Panc1 (cell line): ENCODE measurements around the gene TRAPPC14. TPM values are rescaled to one million over a fixed set of nuclear protein-coding genes. Genes with fewer than 3 reads are reported as not detected.

Experiments used
- ATAC-seq: fragments of 200-7000 bp; cut with Tn5 transposase; 2 replicates; pipeline ENCODE4 v1.9.1; 2020; ENCODE audit warnings: mild to moderate bottlenecking, moderate library complexity
- BruUV-seq: library from RNA; stranded (reverse); fragments of 400-500 nt; replicated peaks from 2 replicates; lab custom pipeline; 2021; lab: Mats Ljungman, UMichigan
- CTCF ChIA-PET: fragments of 300-600 bp; sonication (Branson Sonifier 250); formaldehyde crosslinking; loops from one replicate; lab custom pipeline; 2022; ENCODE audit warnings: antibody characterized with exemption; lab: Charles Lee
- POLR2A ChIA-PET: fragments of 300-600 bp; sonication (Branson Sonifier 250); formaldehyde crosslinking; loops from one replicate; lab custom pipeline; 2022; ENCODE audit warnings: antibody characterized with exemption; lab: Charles Lee
- DNase-seq: peaks from one replicate; pipeline ENCODE4 v3.0.0-alpha.2; 2010; ENCODE audit warnings: low read depth, low spot score
- H3K27ac ChIP-seq: 2 replicates; pipeline ENCODE4 v1.5.1; 2011; ENCODE audit warnings: mild to moderate bottlenecking, low read length, inconsistent platforms
- H3K27me3 ChIP-seq: fragments of 200-500 bp; sonication (Bioruptor generic); 2 replicates; pipeline ENCODE4 v1.6.0; 2014; ENCODE audit warnings: low read length, inconsistent platforms; ENCODE audit not compliant: control insufficient read depth, insufficient read depth
- H3K36me3 ChIP-seq: fragments of 200-500 bp; sonication (Bioruptor generic); 2 replicates; pipeline ENCODE4 v1.5.1; 2014; ENCODE audit warnings: inconsistent platforms, mild to moderate bottlenecking, low read length, moderate library complexity; ENCODE audit not compliant: control insufficient read depth, insufficient read depth
- H3K4me1 ChIP-seq: 2 replicates; pipeline ENCODE4 v1.5.1; 2011; ENCODE audit warnings: inconsistent platforms, mild to moderate bottlenecking, low read length, moderate library complexity; ENCODE audit not compliant: control insufficient read depth, insufficient read depth
- H3K4me3 ChIP-seq, 2 experiments: 2 replicates each; pipeline ENCODE4 v1.5.1; 2011 to 2012; ENCODE audit warnings: low read depth in 2 of 2, low read length in 2 of 2, mild to moderate bottlenecking in 2 of 2, inconsistent platforms in 1 of 2, moderate library complexity in 1 of 2
- H3K9me3 ChIP-seq: fragments of 200-500 bp; sonication (Bioruptor generic); 2 replicates; pipeline ENCODE4 v1.5.1; 2014; ENCODE audit warnings: low read depth, mild to moderate bottlenecking, inconsistent platforms, low read length, moderate library complexity; ENCODE audit not compliant: control insufficient read depth, insufficient read depth
- POLR2AphosphoS5 ChIP-seq: IDR thresholded peaks from 2 replicates; pipeline ENCODE4 v1.6.1; 2012; ENCODE audit warnings: mild to moderate bottlenecking, low read depth, low read length, moderate library complexity
- SIN3A ChIP-seq: IDR thresholded peaks from 2 replicates; pipeline ENCODE4 v1.6.1; 2012; ENCODE audit warnings: low read depth, mild to moderate bottlenecking, low read length, moderate library complexity, borderline replicate concordance; ENCODE audit not compliant: insufficient read depth
- TCF7L2 ChIP-seq: IDR thresholded peaks from 2 replicates; pipeline ENCODE4 v1.6.1; 2011; ENCODE audit warnings: mild to moderate bottlenecking, low read depth, low read length, inconsistent platforms
- in situ Hi-C: cut with HindIII; loops from 2 replicates; pipeline ENCODE4 v1.10.0; 2016; ENCODE audit warnings: low sequenced_read_pairs, low pct_unique_long_range_greater_than_20kb
- intact Hi-C: fragments of 100-400 bp; cut with micrococcal nuclease; formaldehyde crosslinking; loops from one replicate; pipeline ENCODE4 v1.10.0; 2022; ENCODE audit not compliant: unreplicated experiment
- total RNA-seq: library from RNA; stranded (reverse); gene quantifications from one replicate; pipeline ENCODE4 v1.2.1, GENCODE V29; 2021; ENCODE audit not compliant: unreplicated experiment
- TF ChIP-seq, protein P1 (sequence below), 2 experiments: IDR thresholded peaks; 2 replicates each; pipeline ENCODE4 v1.6.1; 2011 to 2012; ENCODE audit warnings: low read depth in 2 of 2, control low read depth in 1 of 2, low read length in 1 of 2, mild to moderate bottlenecking in 1 of 2, moderate library complexity in 1 of 2; ENCODE audit not compliant: insufficient read depth in 1 of 2
- TF ChIP-seq, protein P2 (sequence below): fragments of 450-650 bp; IDR thresholded peaks from 2 replicates; pipeline ENCODE4 v1.5.1; 2017; ENCODE audit warnings: mild to moderate bottlenecking

TRAPPC14 gene
- total RNA-seq, 1 experiment from 2014 or later, result 33.2 TPM

DNA sequence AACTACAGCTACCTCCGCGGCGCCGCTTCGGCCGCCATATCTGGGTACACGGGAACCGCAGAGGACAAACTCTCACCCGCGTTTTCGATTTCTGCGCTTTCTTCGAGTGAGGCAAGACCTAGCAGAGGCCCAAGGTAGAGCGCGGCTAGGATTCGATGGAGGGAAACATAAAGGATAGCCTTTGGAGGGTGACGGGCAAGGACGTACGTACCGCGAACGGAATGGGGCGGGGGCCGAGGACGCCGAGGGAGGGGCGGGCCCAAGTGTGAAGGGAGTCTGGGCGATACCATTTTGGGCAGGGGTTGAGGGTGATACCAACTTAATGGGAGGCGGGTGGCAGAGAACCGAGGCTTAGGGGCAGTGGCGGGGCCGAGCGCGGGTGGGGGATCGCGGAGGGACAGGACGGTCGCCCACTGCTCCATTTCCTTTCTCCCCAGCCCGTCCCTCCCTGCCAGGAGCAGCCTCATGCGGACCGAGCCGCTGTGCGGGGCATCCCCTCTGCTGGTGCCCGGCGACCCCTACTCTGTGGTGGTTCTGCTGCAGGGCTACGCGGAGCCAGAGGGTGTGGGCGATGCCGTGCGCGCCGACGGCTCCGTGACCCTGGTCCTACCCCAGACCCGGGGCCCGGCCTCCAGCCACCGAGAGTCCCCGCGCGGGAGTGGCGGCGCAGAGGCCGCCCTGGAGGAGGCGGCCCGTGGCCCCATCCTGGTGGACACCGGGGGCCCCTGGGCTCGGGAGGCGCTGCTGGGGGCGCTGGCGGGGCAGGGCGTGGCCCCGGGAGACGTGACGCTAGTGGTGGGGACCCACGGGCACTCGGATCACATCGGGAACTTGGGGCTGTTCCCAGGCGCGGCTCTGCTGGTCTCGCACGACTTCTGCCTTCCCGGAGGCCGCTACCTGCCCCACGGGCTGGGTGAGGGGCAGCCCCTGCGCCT lies 31.3 kb downstream of the TRAPPC14 start, which contains the start of gene MBLAC1:
MBLAC1 (plus strand) TSS at position 37 of the 935 bp plus-strand sequence; CDS start at position 466, 429 bp downstream.
- TF ChIP-seq SIN3A (0 out of 2 replicates have a peak, but pooled peaks have one; percentile 37), POLR2AphosphoS5 (peak; percentile 91)
- TF ChIP-seq, protein P1, sequence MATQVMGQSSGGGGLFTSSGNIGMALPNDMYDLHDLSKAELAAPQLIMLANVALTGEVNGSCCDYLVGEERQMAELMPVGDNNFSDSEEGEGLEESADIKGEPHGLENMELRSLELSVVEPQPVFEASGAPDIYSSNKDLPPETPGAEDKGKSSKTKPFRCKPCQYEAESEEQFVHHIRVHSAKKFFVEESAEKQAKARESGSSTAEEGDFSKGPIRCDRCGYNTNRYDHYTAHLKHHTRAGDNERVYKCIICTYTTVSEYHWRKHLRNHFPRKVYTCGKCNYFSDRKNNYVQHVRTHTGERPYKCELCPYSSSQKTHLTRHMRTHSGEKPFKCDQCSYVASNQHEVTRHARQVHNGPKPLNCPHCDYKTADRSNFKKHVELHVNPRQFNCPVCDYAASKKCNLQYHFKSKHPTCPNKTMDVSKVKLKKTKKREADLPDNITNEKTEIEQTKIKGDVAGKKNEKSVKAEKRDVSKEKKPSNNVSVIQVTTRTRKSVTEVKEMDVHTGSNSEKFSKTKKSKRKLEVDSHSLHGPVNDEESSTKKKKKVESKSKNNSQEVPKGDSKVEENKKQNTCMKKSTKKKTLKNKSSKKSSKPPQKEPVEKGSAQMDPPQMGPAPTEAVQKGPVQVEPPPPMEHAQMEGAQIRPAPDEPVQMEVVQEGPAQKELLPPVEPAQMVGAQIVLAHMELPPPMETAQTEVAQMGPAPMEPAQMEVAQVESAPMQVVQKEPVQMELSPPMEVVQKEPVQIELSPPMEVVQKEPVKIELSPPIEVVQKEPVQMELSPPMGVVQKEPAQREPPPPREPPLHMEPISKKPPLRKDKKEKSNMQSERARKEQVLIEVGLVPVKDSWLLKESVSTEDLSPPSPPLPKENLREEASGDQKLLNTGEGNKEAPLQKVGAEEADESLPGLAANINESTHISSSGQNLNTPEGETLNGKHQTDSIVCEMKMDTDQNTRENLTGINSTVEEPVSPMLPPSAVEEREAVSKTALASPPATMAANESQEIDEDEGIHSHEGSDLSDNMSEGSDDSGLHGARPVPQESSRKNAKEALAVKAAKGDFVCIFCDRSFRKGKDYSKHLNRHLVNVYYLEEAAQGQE (IDR thresholded peaks at IDR 0.05; ENCODE audit: insufficient read depth in 1 of 2, low read depth in 2 of 2, low read length in 1 of 2), result no peak
- Histone ChIP-seq H3K27ac (peak within 1 kb of the TSS; percentile 97), H3K36me3 (peaks cover 2% of the 10 kb centered on the region; the same call in 1 of the 2 replicates), H3K4me1 (peaks cover 22% of the 10 kb centered on the region), H3K4me3 (peak within 1 kb of the TSS; percentile 82 to 98), H3K27me3 (no peaks in the 10 kb centered on the region), H3K9me3 (no peaks in the 10 kb centered on the region)
- intact Hi-C loops, result no loop called here
- DNase-seq (peak; percentile 75), ATAC-seq (peak; percentile 82)
- in situ Hi-C loops, result no loop called here
- CTCF ChIA-PET, result interaction anchor here (0.7 kb wide), 1 partner anchor 22 kb away, joined by 6 read pairs; the partner anchor contains the start of gene LAMTOR4
- BruUV-seq, result TSS peak; percentile 56
- POLR2A ChIA-PET, result interaction anchor here (0.5 to 0.9 kb wide), 3 partner anchors 25 to 46 kb away, joined by 3 to 15 read pairs (median 8); no protein-coding TSS in a partner anchor

DNA sequence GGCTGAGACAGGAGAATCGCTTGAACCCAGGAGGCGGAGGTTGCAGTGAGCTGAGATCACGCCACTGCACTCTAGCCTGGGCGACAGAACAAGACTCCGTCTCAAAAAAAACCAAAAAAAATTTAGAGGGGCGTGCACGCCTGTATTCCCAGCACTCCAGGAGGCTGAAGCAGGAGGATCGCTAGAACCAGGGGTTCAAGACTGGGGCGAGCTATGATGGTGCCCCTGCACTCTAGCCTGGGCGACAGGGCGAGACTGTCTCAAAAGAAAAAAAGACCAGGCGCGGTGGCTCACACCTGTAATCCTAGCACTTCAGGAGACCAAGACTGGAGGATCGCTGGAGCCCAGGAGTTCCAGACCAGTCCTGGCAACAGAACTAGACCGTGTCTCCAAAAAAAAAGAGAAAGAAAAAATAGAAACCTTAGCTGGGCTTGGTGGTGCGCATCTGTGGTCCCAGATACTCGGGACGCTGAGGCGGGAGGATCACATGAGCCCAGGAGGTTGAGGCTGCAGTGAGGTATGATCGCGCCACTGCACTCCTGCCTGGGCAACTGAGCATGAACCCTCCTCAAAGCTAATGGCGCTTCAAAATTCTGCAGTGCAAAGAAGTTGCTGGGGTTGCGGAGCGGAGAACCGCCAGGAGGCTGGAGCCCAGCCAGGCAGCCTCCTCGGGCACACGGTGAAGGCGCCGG lies 32.1 kb downstream of the TRAPPC14 start:
- Histone ChIP-seq H3K9me3 (no peaks in the 10 kb centered on the region), H3K4me3 (peak overlapping the region; percentile 82 to 98), H3K27me3 (no peaks in the 10 kb centered on the region), H3K36me3 (peaks cover 2% of the 10 kb centered on the region; the same call in 1 of the 2 replicates), H3K4me1 (peaks cover 22% of the 10 kb centered on the region), H3K27ac (peak overlapping the region; percentile 97)
- TSS peak; percentile 92 for BruUV-seq
- ATAC-seq (peak; percentile 46), DNase-seq (no peak)
- ChIA-PET POLR2A (interaction anchor here (0.7 to 0.9 kb wide), 2 partner anchors 24 to 26 kb away, joined by 3 to 15 read pairs; no protein-coding TSS in a partner anchor), CTCF (interaction anchor here (0.7 kb wide), 1 partner anchor 23 kb away, joined by 6 read pairs; the partner anchor contains the start of gene LAMTOR4)
- intact Hi-C loops, result no loop called here
- TF ChIP-seq POLR2AphosphoS5 (no peak), SIN3A (no peak), TCF7L2 (no peak)
- TF ChIP-seq, protein P1 (IDR thresholded peaks at IDR 0.05; ENCODE audit: insufficient read depth in 1 of 2, low read depth in 2 of 2, low read length in 1 of 2), result no peak
- TF ChIP-seq, protein P2, sequence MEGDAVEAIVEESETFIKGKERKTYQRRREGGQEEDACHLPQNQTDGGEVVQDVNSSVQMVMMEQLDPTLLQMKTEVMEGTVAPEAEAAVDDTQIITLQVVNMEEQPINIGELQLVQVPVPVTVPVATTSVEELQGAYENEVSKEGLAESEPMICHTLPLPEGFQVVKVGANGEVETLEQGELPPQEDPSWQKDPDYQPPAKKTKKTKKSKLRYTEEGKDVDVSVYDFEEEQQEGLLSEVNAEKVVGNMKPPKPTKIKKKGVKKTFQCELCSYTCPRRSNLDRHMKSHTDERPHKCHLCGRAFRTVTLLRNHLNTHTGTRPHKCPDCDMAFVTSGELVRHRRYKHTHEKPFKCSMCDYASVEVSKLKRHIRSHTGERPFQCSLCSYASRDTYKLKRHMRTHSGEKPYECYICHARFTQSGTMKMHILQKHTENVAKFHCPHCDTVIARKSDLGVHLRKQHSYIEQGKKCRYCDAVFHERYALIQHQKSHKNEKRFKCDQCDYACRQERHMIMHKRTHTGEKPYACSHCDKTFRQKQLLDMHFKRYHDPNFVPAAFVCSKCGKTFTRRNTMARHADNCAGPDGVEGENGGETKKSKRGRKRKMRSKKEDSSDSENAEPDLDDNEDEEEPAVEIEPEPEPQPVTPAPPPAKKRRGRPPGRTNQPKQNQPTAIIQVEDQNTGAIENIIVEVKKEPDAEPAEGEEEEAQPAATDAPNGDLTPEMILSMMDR, result no peak
- in situ Hi-C loops, result no loop called here
